Measurements from ENCODE around the gene PNLIPRP2.

- TF ChIP-seq REST (IDR thresholded peaks at IDR 0.05; ENCODE audit: insufficient replicate concordance, low read depth) (no peak), CTCF (IDR thresholded peaks at IDR 0.05; ENCODE audit: insufficient read depth, low read length) (no peak), POLR2AphosphoS5 (IDR thresholded peaks at IDR 0.05; ENCODE audit: low read depth) (no peak), GABPA (IDR thresholded peaks at IDR 0.05; ENCODE audit: low read depth) (no peak)
Measured at GRCh38 chr10:116614796-116615195, 6.0 kb upstream of the PNLIPRP2 start.

All from HL-60 (cell line).